ENCODE data around the gene NFE2L2. TPM values are rescaled to one million over a fixed set of nuclear protein-coding genes. Genes with fewer than 3 reads are reported as not detected.
"Not testable (repeated sequence)": the region's sequence is repeated elsewhere in the genome, so short reads cannot be mapped to it uniquely, and the experiment has no call there.

Gene NFE2L2
- total RNA-seq, 1 donor from 2014 or later = 66.5 TPM

GRCh38 chr2:177262958-177263450 is 1.5 kb downstream of the NFE2L2 start:
- intact Hi-C loops (cut with DNase I) = loop anchor here (1.0 to 2.0 kb wide), 2 partner anchors 21 to 26 kb away; no protein-coding TSS in a partner anchor
- DNase-seq (ENCODE audit: low spot score) = no peak

GRCh38 chr2:177262092-177262491 is 2.4 kb downstream of the NFE2L2 start:
- intact Hi-C loops (cut with DNase I) = loop anchor here (2.0 kb wide), 1 partner anchor 25 kb away; no protein-coding TSS in a partner anchor

GRCh38 chr2:177261116-177262060 is 3.1 kb downstream of the NFE2L2 start:
- DNase-seq (ENCODE audit: low spot score) = no peak
- intact Hi-C loops (cut with DNase I) = loop anchor here (2.0 kb wide), 1 partner anchor 25 kb away; no protein-coding TSS in a partner anchor

More at GRCh38 chr2:177262092-177262491, 2.4 kb downstream of the NFE2L2 start:
- no peak for DNase-seq (ENCODE audit: low spot score)

- intact Hi-C loops (cut with DNase I) = no loop called here
- no peak for DNase-seq (ENCODE audit: low spot score)
Measured at GRCh38 chr2:177260379-177260778, 4.1 kb downstream of the NFE2L2 start.

GRCh38 chr2:177258059-177258458 is 6.5 kb downstream of the NFE2L2 start:
- DNase-seq (ENCODE audit: low spot score) = no peak
- intact Hi-C loops (cut with DNase I) = no loop called here

- intact Hi-C loops (cut with DNase I) = no loop called here
- DNase-seq (ENCODE audit: low spot score) = no peak
Measured at GRCh38 chr2:177257471-177257870, 7.1 kb downstream of the NFE2L2 start.

- intact Hi-C loops (cut with DNase I) = no loop called here
- no peak for DNase-seq (ENCODE audit: low spot score)
Measured at GRCh38 chr2:177256695-177257094, 7.8 kb downstream of the NFE2L2 start.

- DNase-seq (ENCODE audit: low spot score) = no peak
- intact Hi-C loops (cut with DNase I) = no loop called here
Measured at GRCh38 chr2:177256026-177256425, 8.5 kb downstream of the NFE2L2 start.

- DNase-seq (ENCODE audit: low spot score) = no peak
- intact Hi-C loops (cut with DNase I) = no loop called here
Measured at GRCh38 chr2:177255227-177255601, 9.3 kb downstream of the NFE2L2 start.

- DNase-seq (ENCODE audit: low spot score) = no peak
Measured at GRCh38 chr2:177254433-177255226, 9.9 kb downstream of the NFE2L2 start.

GRCh38 chr2:177253704-177254103 is 10.8 kb downstream of the NFE2L2 start:
- DNase-seq (ENCODE audit: low spot score) = no peak
- intact Hi-C loops (cut with DNase I) = no loop called here

More at GRCh38 chr2:177254433-177255226, 9.9 kb downstream of the NFE2L2 start:
- intact Hi-C loops (cut with DNase I) = no loop called here

- DNase-seq (ENCODE audit: low spot score) = no peak
- intact Hi-C loops (cut with DNase I) = no loop called here
Measured at GRCh38 chr2:177252808-177253531, 11.6 kb downstream of the NFE2L2 start.

- DNase-seq (ENCODE audit: low spot score) = no peak
- intact Hi-C loops (cut with DNase I) = no loop called here
Measured at GRCh38 chr2:177251165-177251542, 13.4 kb downstream of the NFE2L2 start.

GRCh38 chr2:177250461-177250860 is 14.1 kb downstream of the NFE2L2 start:
- intact Hi-C loops (cut with DNase I) = no loop called here
- no peak for DNase-seq (ENCODE audit: low spot score)

GRCh38 chr2:177249038-177249437 is 15.5 kb downstream of the NFE2L2 start:
- intact Hi-C loops (cut with DNase I) = no loop called here
- DNase-seq (ENCODE audit: low spot score) = no peak

GRCh38 chr2:177247693-177248262 is 16.7 kb downstream of the NFE2L2 start:
- no peak for DNase-seq (ENCODE audit: low spot score)
- intact Hi-C loops (cut with DNase I) = no loop called here

GRCh38 chr2:177246523-177247030 is 17.9 kb downstream of the NFE2L2 start:
- intact Hi-C loops (cut with DNase I); DNase-seq (ENCODE audit: low spot score): not testable (repeated sequence)

- no peak for DNase-seq (ENCODE audit: low spot score)
- intact Hi-C loops (cut with DNase I) = no loop called here
Measured at GRCh38 chr2:177246000-177246399, 18.5 kb downstream of the NFE2L2 start.

GRCh38 chr2:177245010-177245422 is 19.5 kb downstream of the NFE2L2 start:
- intact Hi-C loops (cut with DNase I) = no loop called here

More at GRCh38 chr2:177245010-177245422, 19.5 kb downstream of the NFE2L2 start:
- DNase-seq (ENCODE audit: low spot score) = no peak
